Epithelial cell of esophagus (primary cell): ENCODE measurements around the gene RGP1.

ENCODE experiments used
- DNase-seq: peaks from one replicate; pipeline ENCODE4 v3.0.0; 2010; ENCODE audit warnings: low read depth
- H3K4me3 ChIP-seq: 2 replicates; pipeline ENCODE4 v1.5.1; 2011; ENCODE audit warnings: mild to moderate bottlenecking, low read length, control low read depth
- CTCF ChIP-seq: IDR thresholded peaks from 2 replicates; pipeline ENCODE4 v1.5.1; 2011; ENCODE audit warnings: low read depth, mild to moderate bottlenecking, low read length, control low read depth, inconsistent platforms; ENCODE audit not compliant: insufficient read depth; ENCODE audit errors: missing control alignments

RGP1 gene

GRCh38 chr9:35732800-35733541, 16.1 kb upstream of the RGP1 start:
- peak overlapping the region; percentile 87 for H3K4me3 ChIP-seq
- peak; percentile 34 for TF ChIP-seq CTCF
- DNase-seq, result peak; percentile 88

- no peak for DNase-seq
- no peak overlapping the region for H3K4me3 ChIP-seq
- TF ChIP-seq CTCF, result no peak
These were observed 15.0 kb upstream of the RGP1 start for GRCh38 chr9:35734096-35734495.

- H3K4me3 ChIP-seq, result no peak overlapping the region
- DNase-seq, result peak; percentile 82
- peak; percentile 98 for TF ChIP-seq CTCF
These were observed 12.9 kb upstream of the RGP1 start for GRCh38 chr9:35736201-35736633.

GRCh38 chr9:35737143-35737542, 11.9 kb upstream of the RGP1 start:
- no peak for DNase-seq
- no peak for TF ChIP-seq CTCF
- H3K4me3 ChIP-seq, result no peak overlapping the region

- no peak for TF ChIP-seq CTCF
These were observed 10.9 kb upstream of the RGP1 start for GRCh38 chr9:35738186-35738585.

GRCh38 chr9:35738924-35739323, 10.2 kb upstream of the RGP1 start:
- no peak for DNase-seq
- no peak for TF ChIP-seq CTCF
- H3K4me3 ChIP-seq, result no peak overlapping the region

More at GRCh38 chr9:35738186-35738585, 10.9 kb upstream of the RGP1 start:
- H3K4me3 ChIP-seq, result no peak overlapping the region
- no peak for DNase-seq

- no peak overlapping the region for H3K4me3 ChIP-seq
- no peak for DNase-seq
- TF ChIP-seq CTCF, result no peak
These were observed 8.8 kb upstream of the RGP1 start for GRCh38 chr9:35740243-35740642.
